ENCODE data around the gene HRH1.
A peak's percentile ranks its signal among the peaks of the same experiment; 100 is the strongest.
"Not testable (repeated sequence)": the region's sequence is repeated elsewhere in the genome, so short reads cannot be mapped to it uniquely, and the experiment has no call there.

HRH1 gene

GRCh38 chr3:11184328-11184969, 30.2 kb downstream of the HRH1 start:
- H3K27me3 Mint-ChIP-seq: peaks cover 15% of the 10 kb centered on the region
- not testable (repeated sequence) for H3K4me3 Mint-ChIP-seq, H3K4me1 Mint-ChIP-seq, H3K9me3 Mint-ChIP-seq, H3K27ac Mint-ChIP-seq, ATAC-seq, DNase-seq

- DNase-seq: no peak
- no peak for ATAC-seq
- peaks cover 15% of the 10 kb centered on the region for H3K27me3 Mint-ChIP-seq
- no peaks in the 10 kb centered on the region for H3K9me3 Mint-ChIP-seq
- no peaks in the 10 kb centered on the region for H3K4me1 Mint-ChIP-seq
- no peak overlapping the region for H3K27ac Mint-ChIP-seq
- H3K4me3 Mint-ChIP-seq: no peak overlapping the region
Measured at GRCh38 chr3:11185144-11185543, 30.9 kb downstream of the HRH1 start.

GRCh38 chr3:11185564-11186317, 31.4 kb downstream of the HRH1 start:
- Mint-ChIP-seq H3K27me3 (peaks cover 15% of the 10 kb centered on the region), H3K9me3 (no peaks in the 10 kb centered on the region), H3K27ac (no peak overlapping the region)

GRCh38 chr3:11186318-11186692, 32.0 kb downstream of the HRH1 start:
- Mint-ChIP-seq H3K27me3 (peaks cover 15% of the 10 kb centered on the region), H3K9me3 (no peaks in the 10 kb centered on the region), H3K4me1 (no peaks in the 10 kb centered on the region), H3K4me3 (no peak overlapping the region), H3K27ac (no peak overlapping the region)
- DNase-seq (no peak), ATAC-seq (no peak)

More at GRCh38 chr3:11185564-11186317, 31.4 kb downstream of the HRH1 start:
- H3K4me3 Mint-ChIP-seq: no peak overlapping the region
- DNase-seq (no peak), ATAC-seq (no peak)
- no peaks in the 10 kb centered on the region for H3K4me1 Mint-ChIP-seq

- no peak overlapping the region for H3K4me3 Mint-ChIP-seq
- peaks cover 15% of the 10 kb centered on the region for H3K27me3 Mint-ChIP-seq
- H3K4me1 Mint-ChIP-seq: no peaks in the 10 kb centered on the region
- no peak for ATAC-seq
- DNase-seq: no peak
- H3K9me3 Mint-ChIP-seq: no peaks in the 10 kb centered on the region
- no peak overlapping the region for H3K27ac Mint-ChIP-seq
Measured at GRCh38 chr3:11186771-11187191, 32.5 kb downstream of the HRH1 start.

GRCh38 chr3:11187681-11188080, 33.4 kb downstream of the HRH1 start:
- no peaks in the 10 kb centered on the region for H3K4me1 Mint-ChIP-seq
- H3K9me3 Mint-ChIP-seq: no peaks in the 10 kb centered on the region
- peaks cover 15% of the 10 kb centered on the region for H3K27me3 Mint-ChIP-seq
- DNase-seq (no peak), ATAC-seq (no peak)
- H3K4me3 Mint-ChIP-seq: no peak overlapping the region
- H3K27ac Mint-ChIP-seq: peak overlapping the region in 1 of 2 donors; percentile 14

- Mint-ChIP-seq H3K27ac (peak overlapping the region in 1 of 2 donors; percentile 29), H3K27me3 (peaks cover 15% of the 10 kb centered on the region), H3K4me3 (no peak overlapping the region), H3K9me3 (no peaks in the 10 kb centered on the region), H3K4me1 (no peaks in the 10 kb centered on the region)
- ATAC-seq (no peak), DNase-seq (no peak)
Measured at GRCh38 chr3:11188231-11188630, 33.9 kb downstream of the HRH1 start.

GRCh38 chr3:11195201-11195600, 40.9 kb downstream of the HRH1 start:
- no peaks in the 10 kb centered on the region for H3K9me3 Mint-ChIP-seq
- peaks cover 33% of the 10 kb centered on the region for H3K4me1 Mint-ChIP-seq
- peak overlapping the region; percentile 75 to 87 for H3K4me3 Mint-ChIP-seq
- peak overlapping the region; percentile 51 to 88 for H3K27ac Mint-ChIP-seq
- H3K27me3 Mint-ChIP-seq: peaks cover 18% of the 10 kb centered on the region
- no peak for DNase-seq
- peak; percentile 16 for ATAC-seq

- Mint-ChIP-seq H3K27ac (peak overlapping the region; percentile 51 to 88), H3K9me3 (no peaks in the 10 kb centered on the region), H3K4me1 (peaks cover 33% of the 10 kb centered on the region), H3K27me3 (peaks cover 18% of the 10 kb centered on the region), H3K4me3 (peak overlapping the region; percentile 75 to 87)
- ATAC-seq: peak; percentile 91
- DNase-seq: peak in 1 of 2 donors; percentile 39
Measured at GRCh38 chr3:11195721-11196332, 41.5 kb downstream of the HRH1 start.

- DNase-seq (no peak), ATAC-seq (no peak)
- H3K4me3 Mint-ChIP-seq: no peak overlapping the region
- no peaks in the 10 kb centered on the region for H3K9me3 Mint-ChIP-seq
- peak overlapping the region in 1 of 2 donors; percentile 62 for H3K27ac Mint-ChIP-seq
- H3K4me1 Mint-ChIP-seq: peaks cover 33% of the 10 kb centered on the region
- peaks cover 20% of the 10 kb centered on the region for H3K27me3 Mint-ChIP-seq
Measured at GRCh38 chr3:11197484-11197883, 43.2 kb downstream of the HRH1 start.

GRCh38 chr3:11198070-11198469, 43.8 kb downstream of the HRH1 start:
- H3K9me3 Mint-ChIP-seq: no peaks in the 10 kb centered on the region
- H3K4me1 Mint-ChIP-seq: peaks cover 33% of the 10 kb centered on the region
- peaks cover 26% of the 10 kb centered on the region for H3K27me3 Mint-ChIP-seq
- H3K4me3 Mint-ChIP-seq: no peak overlapping the region
- no peak for ATAC-seq
- peak overlapping the region in 1 of 2 donors; percentile 44 for H3K27ac Mint-ChIP-seq
- no peak for DNase-seq

- no peaks in the 10 kb centered on the region for H3K9me3 Mint-ChIP-seq
- DNase-seq (no peak), ATAC-seq (no peak)
- H3K27me3 Mint-ChIP-seq: peaks cover 26% of the 10 kb centered on the region
- no peak overlapping the region for H3K4me3 Mint-ChIP-seq
- H3K4me1 Mint-ChIP-seq: peaks cover 33% of the 10 kb centered on the region
- H3K27ac Mint-ChIP-seq: no peak overlapping the region
Measured at GRCh38 chr3:11198495-11198894, 44.2 kb downstream of the HRH1 start.

GRCh38 chr3:11199902-11200845, 45.9 kb downstream of the HRH1 start:
- Mint-ChIP-seq H3K27ac (no peak overlapping the region), H3K4me3 (no peak overlapping the region), H3K4me1 (peaks cover 27% of the 10 kb centered on the region), H3K9me3 (no peaks in the 10 kb centered on the region), H3K27me3 (peaks cover 36% of the 10 kb centered on the region)
- ATAC-seq: no peak
- no peak for DNase-seq

GRCh38 chr3:11201251-11202019, 47.1 kb downstream of the HRH1 start:
- Mint-ChIP-seq H3K27ac (no peak overlapping the region), H3K4me1 (peaks cover 14% of the 10 kb centered on the region), H3K27me3 (peaks cover 41% of the 10 kb centered on the region)

More at GRCh38 chr3:11201251-11202019, 47.1 kb downstream of the HRH1 start:
- no peaks in the 10 kb centered on the region for H3K9me3 Mint-ChIP-seq
- DNase-seq (no peak), ATAC-seq (no peak)
- no peak overlapping the region for H3K4me3 Mint-ChIP-seq

Data from stimulated activated naive CD8-positive, alpha-beta T cell treated with anti-CD3 and anti-CD28 coated beads, Interleukin-15, amount 100 ng/mL, for 72 hours (primary cell).